H1 (cell line): ENCODE measurements around the gene SRPRB. TPM values are rescaled to one million over a fixed set of nuclear protein-coding genes. Genes with fewer than 3 reads are reported as not detected.

Experiments used
- EP300 ChIP-seq, 2 experiments: IDR thresholded peaks; 1 replicate in 1 of 2; 2 replicates in 1 of 2; pipeline ENCODE4 v1.6.1; 2011 to 2012; ENCODE audit warnings: low read depth in 2 of 2, low read length in 2 of 2, mild to moderate bottlenecking in 2 of 2, borderline replicate concordance in 1 of 2, inconsistent platforms in 1 of 2, moderate library complexity in 1 of 2
- TEAD4 ChIP-seq: IDR thresholded peaks from 2 replicates; pipeline ENCODE4 v1.6.1; 2012; ENCODE audit warnings: low read depth, low read length, inconsistent platforms, mixed read lengths
- polyA plus RNA-seq, 7 experiments: library from polyadenylated mRNA; depleted of rRNA in 3 of 7; stranded (reverse) in 5 of 7; unstranded in 2 of 7; fragments of >200 nt in 5 of 7; fragments of 200-250 nt in 2 of 7; gene quantifications; 1 replicate in 5 of 7; 2 replicates in 1 of 7; 4 replicates in 1 of 7; pipeline versions ENCODE4 v1.2.1 to v1.2.3, GENCODE V29; 2011 to 2013; ENCODE audit warnings: missing spikeins in 2 of 7, mixed read lengths in 2 of 7
- total RNA-seq: library from RNA; stranded (reverse); fragmentation: NEBNext Ultra II Directional; extraction: Animal tissue kit (Norgen Biotek cat#: 25700); gene quantifications from 2 replicates; pipeline ENCODE4 v1.2.1, GENCODE V29; 2021

Gene SRPRB
- total and polyA plus RNA-seq, 2 of the 8 experiments (the other 6 are each of a cell fraction or from before 2014, with no cell fraction given), result 15.9 to 49.8 TPM

- TF ChIP-seq TEAD4 (no peak), EP300 (IDR thresholded peaks at IDR 0.05; ENCODE audit: borderline replicate concordance in 1 of 2, low read depth in 2 of 2, low read length in 2 of 2) (no peak)
These were observed 48.6 kb upstream of the SRPRB start (continued) for GRCh38 chr3:133756716-133757694.
